Epithelial cell of prostate (primary cell): ENCODE results near the gene SLC50A1.

Source experiments
- DNase-seq: peaks from one replicate; pipeline ENCODE4 v3.0.0-alpha.2; 2011; ENCODE audit warnings: low read depth, low spot score
- H3K27ac ChIP-seq: fragments of 450-650 bp; 2 replicates; pipeline ENCODE4 v1.5.1; 2017; ENCODE audit warnings: mild to moderate bottlenecking

The SLC50A1 gene

GRCh38 chr1:155179112-155180031 lies 43.7 kb downstream of the SLC50A1 start:
- DNase-seq, result no peak
- no peak overlapping the region for H3K27ac ChIP-seq

- H3K27ac ChIP-seq, result no peak overlapping the region
- no peak for DNase-seq
These were observed 45.9 kb downstream of the SLC50A1 start for GRCh38 chr1:155181371-155182051.

DNA sequence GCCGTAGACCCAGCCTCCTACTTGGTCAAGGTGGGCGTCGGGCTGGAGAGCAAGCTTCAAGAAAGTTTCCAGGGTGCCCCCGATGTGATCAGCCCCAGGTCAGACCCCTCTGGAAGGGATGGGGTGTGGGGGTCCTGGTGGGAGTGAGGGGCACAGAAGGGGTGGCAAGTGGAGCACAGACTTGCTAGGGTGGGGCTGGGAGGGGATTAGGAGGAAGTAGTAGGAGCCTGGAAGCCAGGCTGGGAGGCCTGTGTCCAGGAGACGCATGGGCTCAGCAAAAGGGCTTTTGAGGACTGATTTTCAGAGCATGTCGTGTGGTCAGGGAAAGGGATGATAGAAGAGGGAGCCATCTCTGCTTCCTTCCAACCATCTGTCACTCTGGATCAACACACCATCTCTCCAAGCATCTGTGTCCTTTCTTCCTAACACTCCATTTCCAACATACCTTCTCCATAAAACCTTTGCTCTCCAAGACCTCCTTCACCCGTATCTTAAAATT lies 46.4 kb downstream of the SLC50A1 start:
- DNase-seq, result no peak
- no peak overlapping the region for H3K27ac ChIP-seq

DNA sequence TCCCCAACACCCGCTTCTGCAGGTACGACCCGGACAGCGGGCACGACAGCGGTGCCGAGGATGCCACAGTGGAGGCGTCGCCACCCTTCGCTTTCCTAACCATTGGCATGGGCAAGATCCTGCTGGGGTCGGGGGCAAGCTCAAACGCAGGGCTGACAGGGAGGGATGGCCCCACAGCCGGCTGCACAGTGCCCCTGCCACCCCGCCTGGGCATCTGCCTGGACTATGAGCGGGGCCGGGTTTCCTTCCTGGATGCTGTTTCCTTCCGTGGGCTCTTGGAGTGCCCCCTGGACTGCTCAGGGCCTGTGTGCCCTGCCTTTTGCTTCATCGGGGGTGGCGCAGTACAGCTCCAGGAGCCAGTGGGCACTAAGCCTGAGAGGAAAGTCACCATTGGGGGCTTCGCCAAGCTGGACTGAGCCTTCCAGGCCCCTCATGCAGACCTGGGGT lies 48.1 kb downstream of the SLC50A1 start:
- no peak for DNase-seq
- no peak overlapping the region for H3K27ac ChIP-seq

DNA sequence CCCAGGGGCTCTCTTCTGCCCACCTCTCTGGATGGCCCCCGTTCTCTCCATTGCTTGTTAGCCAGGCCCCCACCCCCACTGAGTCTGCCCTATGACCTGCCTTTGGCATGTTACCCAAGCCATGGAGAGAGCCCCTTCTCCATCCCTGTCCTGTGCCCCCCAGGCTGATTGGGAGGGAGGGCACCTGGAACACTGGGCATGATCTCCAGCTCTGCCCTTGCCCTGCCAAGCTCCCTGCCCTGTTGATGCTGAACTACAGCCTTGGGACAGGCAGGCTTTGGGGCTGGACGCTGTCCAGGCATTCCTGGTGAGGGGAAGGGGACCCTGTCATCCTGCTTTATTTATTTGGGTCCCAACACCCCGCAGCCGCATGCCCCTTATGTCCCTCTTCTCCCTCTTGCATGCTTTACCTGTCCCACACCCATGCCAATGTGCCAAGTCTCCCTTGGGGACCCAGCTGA lies 48.7 kb downstream of the SLC50A1 start:
- H3K27ac ChIP-seq, result no peak overlapping the region
- DNase-seq, result no peak

DNA sequence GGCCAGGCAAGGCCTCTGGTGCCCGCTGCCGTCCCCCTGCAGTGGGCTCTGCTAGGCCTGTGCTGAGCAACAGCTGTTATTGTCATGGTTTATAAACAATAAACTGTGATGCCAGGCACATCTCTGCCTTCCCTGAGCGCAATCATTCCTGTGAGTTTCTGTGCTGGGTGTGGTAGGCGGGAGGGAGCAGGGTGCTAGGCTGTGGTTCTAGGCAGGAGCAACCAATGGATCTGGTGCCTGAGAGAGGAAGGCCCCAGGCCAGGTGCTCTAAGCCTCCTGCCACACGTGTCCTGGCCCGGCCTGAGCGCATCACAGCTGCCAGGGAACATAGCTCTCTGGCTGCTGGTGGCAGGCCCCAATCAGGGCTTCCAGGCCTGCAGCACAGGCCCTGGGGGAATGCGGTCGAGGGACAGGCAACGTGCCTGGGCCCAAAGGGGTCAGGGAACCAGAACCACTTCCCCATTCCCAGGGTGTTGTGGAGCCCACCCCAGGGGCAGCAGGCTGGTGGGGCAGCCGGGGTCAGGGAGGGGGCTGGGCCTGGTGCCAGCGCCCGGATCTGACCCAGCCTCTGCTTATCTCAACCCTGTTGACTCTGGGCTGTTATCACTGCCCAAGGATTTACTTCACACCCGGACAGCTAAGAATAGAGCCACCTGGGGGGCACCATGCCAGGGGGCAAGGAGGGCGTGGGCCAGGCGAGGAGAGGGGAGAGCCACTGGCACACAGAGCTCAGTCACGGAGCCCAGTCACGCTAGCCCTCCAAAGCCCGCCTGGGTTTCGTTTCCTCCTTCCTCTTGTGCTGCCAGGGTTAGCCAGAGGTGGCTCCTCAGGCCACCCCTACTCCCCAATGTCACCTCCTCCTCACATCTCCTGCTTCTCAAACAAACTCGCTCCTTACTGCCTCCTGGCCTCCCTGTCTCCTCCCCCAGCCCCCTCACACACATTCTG lies 49.5 kb downstream of the SLC50A1 start:
- DNase-seq, result no peak
- H3K27ac ChIP-seq, result no peak overlapping the region

- DNase-seq, result no peak
- H3K27ac ChIP-seq, result no peak overlapping the region
These were observed 50.1 kb downstream of the SLC50A1 start for GRCh38 chr1:155185783-155186066.

- no peak for DNase-seq
- no peak overlapping the region for H3K27ac ChIP-seq
These were observed 50.6 kb downstream of the SLC50A1 start for GRCh38 chr1:155186067-155186793.

- DNase-seq, result no peak
- H3K27ac ChIP-seq, result no peak overlapping the region
These were observed 51.3 kb downstream of the SLC50A1 start for GRCh38 chr1:155186794-155187455.

DNA sequence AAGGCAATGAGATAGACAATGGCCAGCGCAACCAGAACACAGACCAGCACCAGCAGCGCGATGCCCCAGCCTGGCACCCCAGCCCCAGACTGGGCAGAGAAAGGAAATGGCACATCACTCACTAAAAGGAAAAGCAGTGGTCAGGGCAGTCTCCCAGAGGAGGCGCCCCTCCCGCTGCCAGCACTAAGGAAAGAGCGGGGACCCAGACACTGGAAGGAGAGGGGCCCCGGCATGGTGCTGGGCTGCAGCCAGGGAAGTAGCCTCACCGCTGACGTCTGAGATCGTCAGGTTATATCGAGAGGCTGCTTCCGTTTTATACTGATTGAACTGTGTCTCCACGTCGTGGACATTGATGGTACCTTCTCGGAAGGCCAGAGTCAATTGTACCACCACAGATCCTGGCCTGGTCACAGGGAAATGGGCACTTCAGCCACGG lies 51.8 kb downstream of the SLC50A1 start:
- no peak overlapping the region for H3K27ac ChIP-seq
- DNase-seq, result no peak

DNA sequence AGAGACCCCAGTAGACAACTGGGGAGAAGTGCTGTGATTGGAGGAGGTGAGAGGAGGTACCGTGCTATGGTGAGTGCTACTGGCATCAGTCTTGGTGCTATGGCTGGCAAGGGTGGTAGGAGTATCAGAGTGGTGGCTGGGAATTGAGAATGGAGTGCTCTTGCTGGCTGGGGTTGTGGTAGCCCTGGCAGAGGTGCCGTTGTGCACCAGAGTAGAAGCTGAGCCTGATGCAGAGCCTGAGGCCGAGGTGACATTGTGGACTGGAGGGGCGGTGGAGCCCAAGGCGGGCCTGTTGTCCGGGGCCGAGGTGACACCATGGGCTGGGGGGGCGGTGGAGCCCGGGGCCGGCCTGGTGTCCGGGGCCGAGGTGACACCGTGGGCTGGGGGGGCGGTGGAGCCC lies 52.6 kb downstream of the SLC50A1 start:
- no peak for DNase-seq
- no peak overlapping the region for H3K27ac ChIP-seq
